SJCRH30 (cell line): ENCODE measurements around the gene ATP2A1. TPM values are rescaled to one million over a fixed set of nuclear protein-coding genes. Genes with fewer than 3 reads are reported as not detected.
A peak's percentile ranks its signal among the peaks of the same experiment; 100 is the strongest.

ENCODE experiments used
- DNase-seq, 2 experiments: peaks; one replicate each; pipeline ENCODE4 v3.0.0-alpha.2; 2015 to 2020
- H3K27ac ChIP-seq: fragments of 250-450 bp; sonication (Bioruptor Pico); 2 replicates; pipeline ENCODE4 v1.5.1; 2020; ENCODE audit warnings: mild to moderate bottlenecking, moderate library complexity
- H3K27me3 ChIP-seq: fragments of 250-450 bp; sonication (Bioruptor Pico); 2 replicates; pipeline ENCODE4 v1.5.1; 2020; ENCODE audit warnings: mild to moderate bottlenecking, moderate library complexity
- H3K36me3 ChIP-seq: fragments of 250-450 bp; sonication (Bioruptor Pico); 2 replicates; pipeline ENCODE4 v1.5.1; 2020; ENCODE audit warnings: mild to moderate bottlenecking, moderate library complexity
- H3K4me1 ChIP-seq: fragments of 250-450 bp; sonication (Bioruptor Pico); 2 replicates; pipeline ENCODE4 v1.5.1; 2020; ENCODE audit warnings: mild to moderate bottlenecking, moderate library complexity
- H3K4me3 ChIP-seq: fragments of 250-450 bp; sonication (Bioruptor Pico); 2 replicates; pipeline ENCODE4 v1.5.1; 2020; ENCODE audit warnings: mild to moderate bottlenecking, moderate library complexity
- H3K9me3 ChIP-seq: fragments of 250-450 bp; sonication (Bioruptor Pico); replicated peaks from 2 replicates; pipeline ENCODE4 v1.5.1; 2020; ENCODE audit warnings: mild to moderate bottlenecking, moderate library complexity
- total RNA-seq: library from RNA; depleted of rRNA; stranded (reverse); fragments of >200 nt; shearing (Covaris generic); gene quantifications from 2 replicates; pipeline ENCODE4 v1.2.3, GENCODE V29; 2014

ATP2A1 gene
- total RNA-seq, 1 experiment from 2014 or later = 24.8 TPM

DNA sequence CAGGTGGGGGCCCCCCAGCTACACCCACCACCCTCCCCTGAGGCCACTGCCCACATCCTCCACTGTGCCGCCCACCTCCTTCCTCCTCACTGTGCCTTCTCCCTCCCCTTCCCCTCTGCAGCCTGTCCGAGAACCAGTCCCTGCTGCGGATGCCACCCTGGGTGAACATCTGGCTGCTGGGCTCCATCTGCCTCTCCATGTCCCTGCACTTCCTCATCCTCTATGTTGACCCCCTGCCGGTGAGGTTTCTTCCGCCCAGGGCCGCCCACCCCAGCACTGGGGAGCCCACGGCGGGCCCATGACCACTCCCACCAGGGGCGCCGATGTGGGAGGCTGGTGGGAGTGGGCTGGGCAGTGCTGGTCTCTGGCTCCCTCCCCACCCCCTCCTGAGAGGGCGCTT lies 24.6 kb downstream of the ATP2A1 start:
- Histone ChIP-seq H3K4me3 (no peak overlapping the region), H3K27ac (no peak overlapping the region), H3K36me3 (peaks cover 15% of the 10 kb centered on the region), H3K27me3 (no peaks in the 10 kb centered on the region), H3K9me3 (no peaks in the 10 kb centered on the region), H3K4me1 (no peaks in the 10 kb centered on the region)
- no peak for DNase-seq

DNA sequence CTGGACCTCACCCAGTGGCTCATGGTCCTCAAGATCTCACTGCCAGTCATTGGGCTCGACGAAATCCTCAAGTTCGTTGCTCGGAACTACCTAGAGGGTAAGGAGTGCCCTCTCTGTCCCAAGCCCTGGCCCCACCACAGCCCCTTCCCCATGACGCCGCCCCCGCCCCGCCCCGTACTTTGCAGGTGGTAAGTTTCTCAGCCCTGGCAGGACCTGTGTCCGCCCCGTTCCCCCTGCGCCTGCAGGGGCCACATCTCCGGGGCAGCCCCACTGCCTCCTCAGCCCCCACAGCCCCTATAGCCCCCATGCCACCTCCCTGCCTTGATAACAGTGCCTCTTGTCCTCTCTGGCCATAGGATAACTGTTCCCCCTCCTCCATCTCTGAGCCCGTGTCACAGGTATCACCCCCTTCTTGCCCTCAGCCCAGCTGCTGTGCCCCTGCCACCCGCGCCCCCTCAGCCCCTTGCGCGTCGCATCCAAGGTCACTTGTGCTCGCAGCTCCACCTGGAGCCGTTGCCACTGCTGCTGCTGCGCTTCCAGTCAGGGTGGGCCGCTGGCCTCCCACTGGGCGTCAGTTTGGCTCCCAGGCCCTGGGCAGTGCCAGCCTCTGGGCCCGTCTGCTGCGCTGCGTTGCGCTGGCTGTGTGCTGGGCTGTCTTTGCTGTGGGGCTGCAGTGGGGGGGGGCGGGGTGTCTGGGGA lies 25.2 kb downstream of the ATP2A1 start:
- no peak for DNase-seq
- Histone ChIP-seq H3K9me3 (no peaks in the 10 kb centered on the region), H3K4me1 (no peaks in the 10 kb centered on the region), H3K4me3 (no peak overlapping the region), H3K27ac (no peak overlapping the region), H3K36me3 (peaks cover 12% of the 10 kb centered on the region), H3K27me3 (no peaks in the 10 kb centered on the region)

DNA sequence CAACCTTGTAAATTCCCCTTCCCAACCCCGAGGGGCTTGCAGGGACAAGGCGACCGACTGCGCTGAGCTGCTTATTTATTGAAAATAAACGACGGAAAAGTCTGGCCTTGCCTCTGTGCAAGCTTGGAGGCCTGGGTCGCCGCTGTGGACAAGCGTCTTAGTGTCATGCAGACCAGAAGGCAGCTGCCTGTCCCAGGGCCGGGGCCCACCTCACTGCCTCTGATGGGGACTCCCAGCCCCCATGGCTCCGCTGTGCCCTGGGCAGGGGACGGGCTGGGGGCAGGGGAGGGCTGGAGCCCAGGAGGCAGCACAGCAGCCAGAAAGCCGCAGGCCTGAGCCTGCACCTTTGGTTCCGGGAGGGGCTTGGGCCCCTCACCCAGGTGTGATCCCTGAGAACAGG lies 26.1 kb downstream of the ATP2A1 start:
- Histone ChIP-seq H3K27me3 (no peaks in the 10 kb centered on the region), H3K27ac (no peak overlapping the region), H3K4me3 (no peak overlapping the region), H3K36me3 (peaks cover 4% of the 10 kb centered on the region; the same call in 1 of the 2 replicates), H3K9me3 (no peaks in the 10 kb centered on the region), H3K4me1 (no peaks in the 10 kb centered on the region)
- DNase-seq = no peak

DNA sequence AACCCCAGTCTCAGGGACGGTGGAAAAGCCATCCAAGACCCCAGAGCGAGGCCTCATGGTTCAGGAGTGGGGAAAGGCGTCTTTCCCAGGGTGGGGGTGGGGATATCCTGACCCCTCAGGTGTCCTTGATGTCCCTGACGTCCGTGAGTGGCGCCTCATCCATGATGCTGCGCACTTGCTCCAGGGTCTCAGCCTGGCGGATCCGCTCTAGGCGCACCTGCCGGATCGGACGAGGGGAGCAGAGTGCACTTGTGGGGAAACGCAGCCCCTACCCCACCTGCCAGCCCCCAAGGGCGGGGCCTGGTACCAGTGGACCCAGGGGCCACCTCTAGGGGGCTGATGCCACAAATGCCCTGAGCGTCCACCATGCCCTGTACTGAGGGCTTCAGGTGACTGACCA lies 26.5 kb downstream of the ATP2A1 start:
- no peaks in the 10 kb centered on the region for H3K27me3 ChIP-seq
- no peaks in the 10 kb centered on the region for H3K9me3 ChIP-seq
- no peak for DNase-seq
- peaks cover 4% of the 10 kb centered on the region; the same call in 1 of the 2 replicates for H3K36me3 ChIP-seq
- H3K4me1 ChIP-seq = no peaks in the 10 kb centered on the region; the same call in 1 of the 2 replicates
- H3K4me3 ChIP-seq = no peak overlapping the region
- H3K27ac ChIP-seq = no peak overlapping the region

DNA sequence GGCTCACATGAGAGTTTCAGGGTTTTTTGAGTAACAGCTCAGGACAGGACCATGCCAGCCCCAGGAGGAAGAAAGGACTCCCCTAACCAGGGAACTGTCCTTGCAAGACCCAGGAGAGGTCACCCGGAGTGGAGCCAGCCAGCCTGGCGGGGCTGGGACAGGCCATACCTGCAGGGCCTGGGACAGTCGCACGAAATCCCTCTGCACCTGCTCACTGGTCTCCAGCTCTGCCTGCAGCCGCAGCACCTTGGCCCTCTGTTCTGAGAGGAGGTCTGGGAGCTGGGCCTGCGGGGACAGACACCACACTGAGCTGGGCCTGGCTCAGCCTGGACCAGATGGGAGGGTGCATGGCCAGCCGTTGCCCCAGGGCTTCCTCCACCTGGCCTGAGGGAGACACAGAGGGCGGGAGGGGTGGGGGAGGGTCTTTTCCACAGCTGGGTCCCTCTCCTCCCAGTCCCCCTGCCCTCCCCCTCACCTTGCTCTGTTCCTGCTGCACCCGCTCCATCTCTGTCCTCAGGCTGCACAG lies 27.0 kb downstream of the ATP2A1 start:
- no peak for DNase-seq
- Histone ChIP-seq H3K4me1 (peaks cover 4% of the 10 kb centered on the region), H3K4me3 (no peak overlapping the region), H3K9me3 (no peaks in the 10 kb centered on the region), H3K36me3 (peaks cover 4% of the 10 kb centered on the region; the same call in 1 of the 2 replicates), H3K27ac (no peak overlapping the region), H3K27me3 (no peaks in the 10 kb centered on the region)

DNA sequence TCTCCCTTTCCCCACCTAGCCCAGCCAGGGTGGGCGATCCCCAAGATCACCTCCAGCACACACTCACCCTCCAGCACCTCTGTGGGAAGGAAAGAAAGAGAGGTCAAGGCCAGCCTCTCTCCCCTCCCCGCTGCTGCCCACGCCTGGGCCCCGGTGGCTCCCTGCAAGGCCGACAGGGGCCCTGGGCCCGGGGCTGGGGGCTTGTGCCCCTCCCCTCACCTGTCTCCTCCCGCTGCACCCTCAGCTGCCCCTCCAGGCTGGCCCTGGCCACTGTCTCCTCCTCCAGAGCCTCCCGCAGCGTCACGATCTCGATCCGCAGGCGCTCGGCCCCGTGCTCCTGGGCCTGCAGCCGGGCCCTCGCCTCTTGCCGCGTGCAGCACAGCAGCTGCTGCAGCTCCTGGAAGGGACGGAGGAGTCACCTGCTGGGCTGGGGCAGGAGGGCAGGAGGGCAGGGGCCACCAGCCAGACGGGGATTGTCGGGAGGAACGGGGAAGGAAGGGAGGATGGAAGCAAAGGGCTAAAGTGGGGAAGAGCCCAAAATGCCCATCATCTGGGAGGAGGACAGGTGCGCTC lies 27.6 kb downstream of the ATP2A1 start:
- H3K4me3 ChIP-seq = no peak overlapping the region
- DNase-seq = no peak
- no peaks in the 10 kb centered on the region for H3K9me3 ChIP-seq
- peaks cover 10% of the 10 kb centered on the region for H3K4me1 ChIP-seq
- peaks cover 1% of the 10 kb centered on the region; the same call in 1 of the 2 replicates for H3K36me3 ChIP-seq
- no peak overlapping the region for H3K27ac ChIP-seq
- H3K27me3 ChIP-seq = no peaks in the 10 kb centered on the region

DNA sequence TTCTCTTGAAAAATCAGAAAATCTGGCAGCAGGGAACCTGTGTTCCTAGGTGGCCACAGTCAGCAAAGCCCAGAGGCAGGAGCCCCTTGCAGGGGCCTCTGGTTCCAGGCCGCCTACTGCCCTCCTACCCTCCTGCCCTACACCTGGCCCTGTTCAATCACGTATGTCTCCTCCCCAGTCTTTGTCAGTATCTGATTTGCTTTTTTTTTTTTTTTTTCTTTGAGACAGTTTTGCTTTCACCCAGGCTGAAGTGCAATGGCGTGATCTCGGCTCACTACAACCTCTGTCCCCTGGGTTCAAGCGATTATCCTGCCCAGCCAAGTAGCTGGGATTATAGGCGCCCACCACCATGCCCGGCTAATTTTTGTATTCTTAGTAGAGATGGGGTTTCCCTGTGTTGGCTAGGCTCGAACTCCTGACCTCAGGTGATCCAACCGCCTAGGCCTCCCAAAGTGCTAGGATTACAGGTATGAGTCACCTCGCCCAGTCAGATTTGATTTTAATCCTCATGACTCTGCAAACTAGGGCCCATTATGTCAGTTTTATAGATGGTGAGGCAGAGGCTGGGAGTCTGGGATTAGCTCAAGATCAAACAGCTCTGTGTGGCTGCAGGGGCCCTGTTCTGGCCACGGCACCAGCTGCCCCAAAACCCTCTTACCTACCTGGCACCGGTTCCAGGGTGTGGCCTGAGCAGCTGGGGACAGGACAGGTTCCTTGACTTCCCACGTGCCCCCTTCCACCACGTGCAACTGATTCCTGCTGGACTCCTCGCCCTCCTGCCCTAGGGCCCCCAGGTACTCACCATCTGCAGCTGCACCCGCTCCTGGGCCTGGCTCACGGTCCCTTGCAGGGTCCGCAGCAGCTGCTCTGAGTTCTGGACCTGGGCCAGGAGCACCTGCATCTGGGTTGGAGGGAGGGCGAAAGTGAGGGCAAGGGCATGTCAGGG lies 32.1 kb downstream of the ATP2A1 start:
- H3K9me3 ChIP-seq = no peaks in the 10 kb centered on the region
- no peaks in the 10 kb centered on the region for H3K36me3 ChIP-seq
- H3K4me1 ChIP-seq = peaks cover 14% of the 10 kb centered on the region
- H3K27me3 ChIP-seq = no peaks in the 10 kb centered on the region
- DNase-seq = peak; percentile 63 to 72
- H3K27ac ChIP-seq = peak overlapping the region; percentile 50
- no peak overlapping the region for H3K4me3 ChIP-seq

DNA sequence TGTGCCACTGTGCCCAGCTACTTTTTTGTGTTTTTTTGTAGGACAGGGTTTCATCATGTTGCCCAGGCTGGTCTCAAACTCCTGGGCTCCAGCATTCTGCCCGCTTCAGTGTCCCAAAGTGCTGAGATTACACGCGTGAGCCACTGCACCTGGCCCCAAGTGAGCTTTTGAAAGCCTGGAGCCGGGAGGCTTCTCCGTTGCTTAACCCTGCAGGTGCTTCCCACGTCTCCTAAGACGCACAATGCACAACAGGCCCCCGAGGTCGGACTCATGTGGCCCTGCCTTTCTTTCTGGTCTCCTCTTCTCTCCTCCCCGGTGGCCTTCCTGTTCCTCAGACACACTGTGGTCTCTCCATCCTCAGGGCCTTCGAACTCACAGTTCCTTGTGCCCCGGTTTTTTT lies 34.3 kb downstream of the ATP2A1 start:
- Histone ChIP-seq H3K4me1 (peaks cover 14% of the 10 kb centered on the region), H3K36me3 (no peaks in the 10 kb centered on the region), H3K4me3 (no peak overlapping the region), H3K9me3 (no peaks in the 10 kb centered on the region), H3K27me3 (no peaks in the 10 kb centered on the region), H3K27ac (no peak overlapping the region)
- DNase-seq = no peak

DNA sequence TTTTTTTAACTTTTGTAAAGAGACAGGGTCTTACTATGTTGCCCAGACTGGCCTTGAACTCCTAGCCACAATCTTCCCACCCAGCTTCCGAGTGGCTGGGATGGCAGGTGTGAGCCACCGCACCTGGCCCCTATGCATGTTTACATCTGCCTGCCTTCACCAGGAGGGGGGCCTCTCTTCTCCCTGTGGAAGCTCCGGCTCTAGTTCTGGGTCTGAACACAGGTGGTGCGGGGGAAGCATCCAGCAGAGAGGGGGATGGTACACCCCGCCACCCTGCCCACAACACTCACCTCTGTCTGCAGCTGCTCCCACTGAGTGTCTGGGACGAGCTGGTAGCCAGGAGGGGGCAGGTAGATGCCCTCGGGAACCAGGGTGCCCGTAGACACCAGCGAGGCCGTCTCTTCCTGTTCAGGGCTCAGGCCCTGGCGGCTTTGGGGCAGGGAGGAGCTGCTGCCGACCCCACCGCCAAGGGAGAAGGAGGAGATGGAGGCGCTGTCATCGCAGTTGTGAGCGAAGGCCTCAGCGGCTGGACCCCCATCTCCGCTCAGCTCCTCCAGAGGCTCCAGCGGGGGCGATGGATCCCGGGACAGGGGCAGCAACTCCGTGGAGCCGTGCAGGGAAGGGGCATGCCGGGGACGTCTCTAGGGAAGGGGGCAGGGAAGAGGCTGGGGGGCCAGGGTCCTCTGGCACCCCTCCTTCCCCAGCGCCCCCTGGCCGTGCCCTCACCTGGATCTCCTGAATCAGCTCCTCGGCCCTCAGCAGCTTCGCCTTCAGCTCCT lies 35.8 kb downstream of the ATP2A1 start:
- Histone ChIP-seq H3K4me3 (no peak overlapping the region), H3K27me3 (no peaks in the 10 kb centered on the region), H3K4me1 (peaks cover 14% of the 10 kb centered on the region), H3K9me3 (no peaks in the 10 kb centered on the region), H3K27ac (no peak overlapping the region), H3K36me3 (no peaks in the 10 kb centered on the region)
- no peak for DNase-seq

DNA sequence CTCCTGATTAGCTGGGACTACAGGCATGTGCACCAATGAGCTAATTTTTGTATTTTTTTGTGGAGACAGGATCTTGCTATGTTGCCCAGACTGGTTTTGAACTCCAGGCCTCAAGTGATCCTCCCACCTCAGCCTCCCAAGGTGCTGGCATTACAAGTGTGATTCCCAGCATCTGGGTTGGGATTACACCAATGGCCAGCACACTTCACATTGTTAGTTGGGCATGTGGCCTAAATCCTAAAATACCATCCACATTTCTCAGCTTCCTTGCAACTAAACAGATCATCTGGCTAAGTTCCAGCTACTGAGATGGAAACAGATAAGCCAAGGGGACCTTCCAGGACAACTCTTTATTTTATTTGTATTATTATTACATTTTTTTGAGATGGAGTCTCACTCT lies 36.9 kb downstream of the ATP2A1 start:
- H3K4me1 ChIP-seq = peaks cover 11% of the 10 kb centered on the region
- H3K27ac ChIP-seq = no peak overlapping the region
- DNase-seq = no peak
- H3K4me3 ChIP-seq = no peak overlapping the region
- no peaks in the 10 kb centered on the region for H3K27me3 ChIP-seq
- no peaks in the 10 kb centered on the region for H3K9me3 ChIP-seq
- H3K36me3 ChIP-seq = no peaks in the 10 kb centered on the region

DNA sequence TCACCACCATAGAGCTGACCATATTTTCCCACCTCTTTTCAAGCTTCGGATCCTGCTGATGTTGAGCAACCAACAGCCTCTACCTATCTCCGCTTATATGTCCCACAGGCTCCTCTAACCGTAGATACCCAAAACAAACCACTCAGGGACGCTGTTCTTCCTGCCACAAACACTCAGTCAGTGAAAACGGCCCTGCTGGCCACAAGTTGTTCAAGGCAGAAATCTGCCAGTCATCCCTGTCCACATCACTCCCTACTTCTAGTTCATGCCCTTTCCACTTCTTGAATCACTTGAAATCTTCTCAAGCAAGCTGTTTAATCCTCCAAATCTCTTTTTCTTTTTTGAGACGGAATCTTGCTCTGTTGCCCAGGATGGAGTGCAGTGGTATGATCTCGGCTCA lies 38.8 kb downstream of the ATP2A1 start:
- Histone ChIP-seq H3K9me3 (no peaks in the 10 kb centered on the region), H3K4me3 (no peak overlapping the region), H3K4me1 (no peaks in the 10 kb centered on the region), H3K27me3 (no peaks in the 10 kb centered on the region), H3K36me3 (no peaks in the 10 kb centered on the region), H3K27ac (no peak overlapping the region)
- no peak for DNase-seq

DNA sequence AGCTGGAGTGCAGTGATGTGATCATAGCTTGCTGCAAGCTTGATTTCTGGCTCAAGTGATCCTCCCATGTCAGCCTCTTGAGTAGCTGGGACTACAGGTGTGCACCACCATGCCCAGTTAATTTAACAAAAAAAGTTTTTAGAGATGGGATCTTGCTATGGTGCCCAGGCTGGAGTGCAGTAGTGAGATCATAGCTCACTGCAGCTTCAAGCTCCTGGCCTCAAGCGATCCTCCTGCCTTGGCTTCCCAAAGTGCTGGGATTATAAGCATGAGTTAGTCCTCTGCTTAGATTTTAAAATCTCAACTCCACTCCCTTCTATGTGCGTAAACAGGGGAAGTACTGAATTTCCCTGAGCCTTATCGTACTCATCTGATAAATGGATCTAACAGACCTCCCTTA lies 40.4 kb downstream of the ATP2A1 start:
- Histone ChIP-seq H3K36me3 (no peaks in the 10 kb centered on the region), H3K4me1 (no peaks in the 10 kb centered on the region), H3K27me3 (no peaks in the 10 kb centered on the region), H3K9me3 (no peaks in the 10 kb centered on the region), H3K4me3 (no peak overlapping the region), H3K27ac (no peak overlapping the region)
- DNase-seq = no peak

DNA sequence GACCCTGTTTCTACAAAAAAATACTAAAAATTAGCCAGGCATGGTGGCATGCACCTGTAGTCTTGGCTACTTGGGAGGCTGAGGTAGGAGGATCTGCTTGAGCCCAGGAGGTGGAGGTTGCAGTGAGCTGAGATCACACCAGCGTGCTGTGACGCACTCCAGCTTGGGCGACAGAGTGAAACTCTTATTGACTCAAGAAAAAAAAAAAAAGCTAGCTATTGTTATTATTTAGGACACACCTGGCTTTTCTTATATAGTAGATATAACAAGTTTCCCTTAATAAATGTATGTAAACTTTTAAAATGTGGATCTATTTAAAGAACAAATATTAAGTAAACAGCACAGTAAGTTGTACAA lies 44.9 kb downstream of the ATP2A1 start:
- no peak overlapping the region for H3K4me3 ChIP-seq
- no peaks in the 10 kb centered on the region for H3K9me3 ChIP-seq
- no peaks in the 10 kb centered on the region for H3K27me3 ChIP-seq
- no peak for DNase-seq
- no peaks in the 10 kb centered on the region for H3K4me1 ChIP-seq
- no peaks in the 10 kb centered on the region for H3K36me3 ChIP-seq
- H3K27ac ChIP-seq = no peak overlapping the region

DNA sequence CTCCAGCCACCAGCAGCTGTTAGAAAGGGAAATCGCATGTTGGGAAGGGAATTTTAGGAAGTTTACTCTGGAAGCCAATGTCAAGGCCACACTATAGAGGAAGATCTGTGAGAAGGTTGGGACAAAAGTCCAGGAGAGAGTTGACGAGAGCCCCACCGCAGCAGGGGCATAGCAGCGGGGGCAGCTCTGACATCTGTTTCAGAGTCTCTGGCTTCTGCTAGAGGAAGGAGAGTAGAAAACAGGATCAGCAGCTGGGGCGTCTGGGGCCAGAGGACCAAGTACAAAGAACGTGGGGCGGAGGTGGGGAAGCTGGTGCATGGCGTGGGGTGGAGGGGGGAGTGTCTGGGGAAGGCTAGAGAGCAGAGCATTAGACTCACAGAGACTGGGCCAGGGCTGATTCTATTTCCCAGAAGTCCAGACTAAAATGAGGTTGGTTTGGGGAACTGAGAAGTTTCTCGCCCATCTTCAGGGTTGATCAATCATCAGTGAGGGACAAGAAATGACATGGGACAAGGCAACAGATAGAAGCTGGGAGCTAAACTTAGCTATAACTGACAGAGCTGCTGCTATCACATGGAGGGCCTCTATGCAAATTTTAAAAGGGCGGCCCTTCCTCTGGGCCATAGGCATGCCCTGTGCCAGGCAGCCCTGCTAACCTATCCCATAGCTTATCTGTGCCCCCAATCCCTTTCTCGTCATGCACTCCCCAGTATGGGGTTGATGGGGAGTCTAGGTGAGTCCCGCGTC lies 45.5 kb downstream of the ATP2A1 start:
- no peak for DNase-seq
- Histone ChIP-seq H3K27me3 (no peaks in the 10 kb centered on the region), H3K36me3 (no peaks in the 10 kb centered on the region), H3K27ac (no peak overlapping the region), H3K9me3 (no peaks in the 10 kb centered on the region), H3K4me3 (no peak overlapping the region), H3K4me1 (no peaks in the 10 kb centered on the region)
